Keratinocyte (primary cell): ENCODE measurements around the gene IFRD2. TPM values are rescaled to one million over a fixed set of nuclear protein-coding genes. Genes with fewer than 3 reads are reported as not detected.

ENCODE experiments used
- DNase-seq: peaks from one replicate; pipeline ENCODE4 v3.0.0-alpha.2; 2011; ENCODE audit warnings: low read depth, missing footprints, low spot score
- FAIRE-seq: peaks from 2 replicates; lab custom pipeline; 2011; peaks lifted over from hg19 to GRCh38; lab: Jason Lieb, UNC
- H2AFZ ChIP-seq: 2 replicates; pipeline ENCODE4 v1.6.0; 2012; ENCODE audit warnings: low read length, control low read depth, inconsistent platforms; ENCODE audit not compliant: control insufficient read depth
- H3K27ac ChIP-seq: 2 replicates; pipeline ENCODE4 v1.5.1; 2011; ENCODE audit warnings: low read length; ENCODE audit not compliant: control insufficient read depth, insufficient read depth
- H3K27me3 ChIP-seq: 3 replicates; pipeline ENCODE4 v1.6.0; 2011; ENCODE audit warnings: low read length; ENCODE audit not compliant: control insufficient read depth, insufficient read depth; ENCODE audit errors: extremely low read depth
- H3K36me3 ChIP-seq, 2 experiments: 2 replicates in 1 of 2; 3 replicates in 1 of 2; pipeline ENCODE4 v1.5.1; 2011; ENCODE audit warnings: low read length in 2 of 2, mild to moderate bottlenecking in 1 of 2; ENCODE audit not compliant: control insufficient read depth in 2 of 2, insufficient read depth in 2 of 2; ENCODE audit errors: extremely low read depth in 1 of 2
- H3K4me1 ChIP-seq: 3 replicates; pipeline ENCODE4 v1.5.1; 2011; ENCODE audit warnings: low read length; ENCODE audit not compliant: control insufficient read depth, insufficient read depth; ENCODE audit errors: extremely low read depth
- H3K4me2 ChIP-seq: 3 replicates; pipeline ENCODE4 v1.6.0; 2011; ENCODE audit warnings: low read depth, low read length; ENCODE audit not compliant: control insufficient read depth, insufficient read depth; ENCODE audit errors: extremely low read depth
- H3K4me3 ChIP-seq, 3 experiments: fragments of 200-600 bp in 1 of 3; sonication (generic) in 1 of 3; 2 replicates in 2 of 3; 3 replicates in 1 of 3; pipeline ENCODE4 v1.5.1; 2011 to 2016; ENCODE audit warnings: low read length in 3 of 3, mild to moderate bottlenecking in 3 of 3, control low read depth in 2 of 3, inconsistent platforms in 1 of 3, low read depth in 1 of 3, mixed read lengths in 1 of 3, mixed run types in 1 of 3, moderate library complexity in 1 of 3; ENCODE audit not compliant: control insufficient read depth in 2 of 3, insufficient read depth in 2 of 3; ENCODE audit errors: extremely low read depth in 1 of 3
- H3K79me2 ChIP-seq: 2 replicates; pipeline ENCODE4 v1.6.0; 2012; ENCODE audit warnings: low read length; ENCODE audit not compliant: control insufficient read depth, insufficient read depth
- H3K9ac ChIP-seq: 3 replicates; pipeline ENCODE4 v1.6.0; 2011; ENCODE audit warnings: low read length; ENCODE audit not compliant: control insufficient read depth, insufficient read depth; ENCODE audit errors: extremely low read depth
- H3K9me1 ChIP-seq: 3 replicates; pipeline ENCODE4 v1.6.0; 2011; ENCODE audit warnings: low read length; ENCODE audit not compliant: control insufficient read depth, insufficient read depth; ENCODE audit errors: extremely low read depth
- H3K9me3 ChIP-seq: 2 replicates; pipeline ENCODE4 v1.5.1; 2012; ENCODE audit warnings: low read depth, low read length; ENCODE audit not compliant: control insufficient read depth
- H4K20me1 ChIP-seq: 3 replicates; pipeline ENCODE4 v1.6.0; 2011; ENCODE audit warnings: low read length; ENCODE audit not compliant: control insufficient read depth, insufficient read depth; ENCODE audit errors: extremely low read depth
- CTCF ChIP-seq, 3 experiments: IDR thresholded peaks in 1 of 3; conservative IDR thresholded peaks in 1 of 3; optimal IDR thresholded peaks in 1 of 3; 2 replicates in 2 of 3; 3 replicates in 1 of 3; pipeline versions ENCODE3 to v1.5.1; 2011; ENCODE audit warnings: low read length in 3 of 3, mild to moderate bottlenecking in 3 of 3, moderate library complexity in 2 of 3, control low read depth in 1 of 3, inconsistent platforms in 1 of 3; ENCODE audit not compliant: insufficient read depth in 2 of 3; ENCODE audit errors: extremely low read depth in 1 of 3
- EZH2 ChIP-seq: IDR thresholded peaks from one replicate; pipeline ENCODE4 v1.6.1; 2012; ENCODE audit warnings: inconsistent platforms, mild to moderate bottlenecking, low read length, moderate library complexity
- dilution Hi-C: fragments of 300-500 bp; cut with MboI; formaldehyde crosslinking; loops from one replicate; pipeline ENCODE4 v1.7.0; 2020; ENCODE audit warnings: low sequenced_read_pairs; ENCODE audit not compliant: extremely low pct_ligation_motif_present
- polyA plus RNA-seq, 5 experiments: library from polyadenylated mRNA; depleted of rRNA in 3 of 5; stranded (reverse) in 3 of 5; stranded (forward) in 1 of 5; unstranded in 1 of 5; fragments of >200 nt; gene quantifications; 1 replicate in 1 of 5; 2 replicates in 3 of 5; 3 replicates in 1 of 5; pipeline versions ENCODE4 v1.2.1 to v1.2.3, GENCODE V29; 2011 to 2012; ENCODE audit warnings: missing spikeins in 2 of 5, low read depth in 1 of 5, low replicate concordance in 1 of 5

The IFRD2 gene
- polyA plus RNA-seq, 1 donor (not counting 4 experiments of a cell fraction or from before 2014, with no cell fraction given) = 50.3 TPM

GRCh38 chr3:50302095-50303012 is 10.1 kb upstream of the IFRD2 start:
- DNase-seq = no peak
- Histone ChIP-seq H3K36me3 (no peaks in the 10 kb centered on the region), H3K4me3 (no peak overlapping the region), H3K9me3 (no peaks in the 10 kb centered on the region), H2AFZ (no peak overlapping the region), H3K9me1 (peaks cover 5% of the 10 kb centered on the region), H3K4me1 (peaks cover 39% of the 10 kb centered on the region), H3K27me3 (no peaks in the 10 kb centered on the region), H3K4me2 (peak overlapping the region; percentile 37), H3K27ac (peak overlapping the region; percentile 60), H3K79me2 (peaks cover 9% of the 10 kb centered on the region), H4K20me1 (no peaks in the 10 kb centered on the region), H3K9ac (no peak overlapping the region)
- dilution Hi-C loops = no loop called here
- no peak for TF ChIP-seq CTCF (optimal IDR thresholded peaks at IDR 0.05 in 1 of 3, IDR thresholded peaks at IDR 0.05 in 1 of 3, conservative IDR thresholded peaks at IDR 0.05 in 1 of 3; ENCODE audit: extremely low read depth in 1 of 3, insufficient read depth in 2 of 3, low read length in 3 of 3)
- no peak for TF ChIP-seq EZH2
- FAIRE-seq = no peak

DNA sequence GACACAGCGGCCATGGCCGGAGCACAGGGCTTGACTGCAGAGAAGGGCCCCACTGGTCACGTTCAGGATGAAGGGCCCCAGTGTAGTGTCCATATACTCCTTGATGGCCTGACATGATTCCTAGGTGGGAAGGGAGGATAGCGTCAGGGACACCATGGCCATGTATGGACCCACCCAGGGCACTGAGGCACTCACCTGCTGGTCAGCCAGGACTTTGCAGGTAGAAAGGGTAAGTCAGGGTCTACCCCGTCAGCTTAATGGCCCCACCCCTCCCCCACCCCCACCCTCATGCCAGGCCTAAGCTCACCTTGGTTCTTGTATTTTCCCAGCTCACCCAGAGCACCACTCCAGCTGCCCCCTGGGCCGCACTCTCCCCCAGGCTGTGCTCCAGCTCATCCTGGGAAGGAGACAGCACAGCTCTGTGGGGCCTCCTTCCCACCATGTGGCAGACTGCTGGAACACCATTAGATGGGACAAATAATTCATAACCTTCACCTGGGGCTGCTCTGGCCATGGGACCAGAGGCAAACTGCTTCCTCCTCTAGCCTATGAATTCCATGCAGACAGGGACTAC is 8.5 kb upstream of the IFRD2 start:
- H3K4me2 ChIP-seq = peak overlapping the region; percentile 79
- H4K20me1 ChIP-seq = no peaks in the 10 kb centered on the region
- no peaks in the 10 kb centered on the region for H3K27me3 ChIP-seq
- H3K4me1 ChIP-seq = peaks cover 39% of the 10 kb centered on the region
- H3K27ac ChIP-seq = peak overlapping the region; percentile 97
- H3K9me3 ChIP-seq = no peaks in the 10 kb centered on the region
- dilution Hi-C loops = no loop called here
- no peak for TF ChIP-seq CTCF (optimal IDR thresholded peaks at IDR 0.05 in 1 of 3, IDR thresholded peaks at IDR 0.05 in 1 of 3, conservative IDR thresholded peaks at IDR 0.05 in 1 of 3; ENCODE audit: extremely low read depth in 1 of 3, insufficient read depth in 2 of 3, low read length in 3 of 3)
- no peak for TF ChIP-seq EZH2
- no peak overlapping the region for H2AFZ ChIP-seq
- H3K9me1 ChIP-seq = peaks cover 5% of the 10 kb centered on the region
- no peak for FAIRE-seq
- peak overlapping the region in 2 of 3 experiments; percentile 48 to 67 for H3K4me3 ChIP-seq
- DNase-seq = no peak
- peaks cover 9% of the 10 kb centered on the region for H3K79me2 ChIP-seq
- H3K36me3 ChIP-seq = peaks cover 0 to 4% of the 10 kb centered on the region in 2 experiments
- peak overlapping the region; percentile 76 for H3K9ac ChIP-seq
